ENCODE data around the gene MT1HL1. TPM values are rescaled to one million over a fixed set of nuclear protein-coding genes. Genes with fewer than 3 reads are reported as not detected.

The MT1HL1 gene
- total RNA-seq, 1 experiment from 2014 or later = not detected

- no peak overlapping the region for H2AFZ ChIP-seq (ENCODE audit: low read length)
- H3K4ac ChIP-seq (ENCODE audit: low read depth, low read length) = no peak overlapping the region
- no peak overlapping the region for H3K4me3 Mint-ChIP-seq
- H3K56ac ChIP-seq (ENCODE audit: insufficient read length, low read depth, low read length) = no peak overlapping the region
- no peak overlapping the region for H2BK15ac ChIP-seq (ENCODE audit: low read depth, low read length)
- H3K36me3 Mint-ChIP-seq (ENCODE audit: insufficient read depth in 1 of 3, low read depth in 3 of 3) = peaks cover 0 to 4% (median 3%) of the 10 kb centered on the region in 3 experiments; a peak in 3 of 7 replicates
- H3K27me3 ChIP-seq (ENCODE audit: insufficient read depth, low read length) = no peaks in the 10 kb centered on the region
- no peak overlapping the region for H3K27ac ChIP-seq (ENCODE audit: insufficient read length, low read depth, low read length)
- no peaks in the 10 kb centered on the region for H3K9me3 Mint-ChIP-seq
- H3K27me3 Mint-ChIP-seq (ENCODE audit: low read depth) = no peaks in the 10 kb centered on the region
- H2AK5ac ChIP-seq (ENCODE audit: insufficient read length, low read length) = no peak overlapping the region
- H2BK120ac ChIP-seq (ENCODE audit: low read depth, low read length, poor library complexity, severe bottlenecking) = no peak overlapping the region
- no peak overlapping the region for H3K18ac ChIP-seq (ENCODE audit: insufficient read length, low read depth, low read length)
- no peak overlapping the region for H4K5ac ChIP-seq (ENCODE audit: insufficient read length, low read depth, low read length)
- no peaks in the 10 kb centered on the region for H3K79me1 ChIP-seq (ENCODE audit: insufficient read depth, low read depth, low read length, poor library complexity, severe bottlenecking)
- no peak overlapping the region for H2BK12ac ChIP-seq (ENCODE audit: insufficient read length, low read depth, low read length)
- 0 out of 7 replicates have a peak overlapping the region, but pooled peaks of 1 of the 3 experiments have one; percentile 18 for H3K27ac Mint-ChIP-seq
- H3K14ac ChIP-seq (ENCODE audit: insufficient read depth, low read length) = no peak overlapping the region
- no peak overlapping the region for H2BK20ac ChIP-seq (ENCODE audit: low read depth, low read length, poor library complexity, severe bottlenecking)
- H4K91ac ChIP-seq (ENCODE audit: insufficient read length, low read depth, low read length) = no peak overlapping the region
- H3T11ph ChIP-seq (ENCODE audit: low read length) = no peak overlapping the region
- no peak overlapping the region for H3K4me2 ChIP-seq (ENCODE audit: insufficient read depth, insufficient read length, low read length)
- H3K23me2 ChIP-seq (ENCODE audit: insufficient read length, low read depth, low read length, poor library complexity, severe bottlenecking) = no peaks in the 10 kb centered on the region
- no peak for DNase-seq
- WGBS (ENCODE audit: extremely low coverage, insufficient read length, low lambda C conversion rate) = no CpG with 5 or more reads among the region's 15 CpGs
- H3K9ac ChIP-seq (ENCODE audit: extremely low read depth, insufficient read length, low read length) = no peak overlapping the region
- peaks cover 6% of the 10 kb centered on the region; the same call in 1 of the 2 replicates for H3K4me1 ChIP-seq (ENCODE audit: insufficient read depth, low read length)
- no peaks in the 10 kb centered on the region for H4K20me1 ChIP-seq (ENCODE audit: control insufficient read depth, insufficient read depth, insufficient read length)
- H3K9me3 ChIP-seq (ENCODE audit: control insufficient read depth, low read depth, low read length) = no peaks in the 10 kb centered on the region
- H2BK5ac ChIP-seq (ENCODE audit: insufficient read length, low read length) = no peak overlapping the region
- H3K79me2 ChIP-seq (ENCODE audit: insufficient read depth, low read length) = no peaks in the 10 kb centered on the region
- H3K4me1 Mint-ChIP-seq = peaks cover 48 to 55% of the 10 kb centered on the region in 2 experiments
- TF ChIP-seq CTCF (conservative IDR thresholded peaks at IDR 0.05) = no peak
- no peak overlapping the region for H3K23ac ChIP-seq (ENCODE audit: insufficient read length, low read depth, low read length)
- no peak overlapping the region for H4K8ac ChIP-seq (replicated peaks; ENCODE audit: insufficient read length, low read depth, low read length)
Measured at GRCh38 chr1:237012788-237013383, 8.6 kb upstream of the MT1HL1 start.
